Measurements from ENCODE around the gene LMX1B.
"Not testable (repeated sequence)": the region's sequence is repeated elsewhere in the genome, so short reads cannot be mapped to it uniquely, and the experiment has no call there.

The LMX1B gene

DNA sequence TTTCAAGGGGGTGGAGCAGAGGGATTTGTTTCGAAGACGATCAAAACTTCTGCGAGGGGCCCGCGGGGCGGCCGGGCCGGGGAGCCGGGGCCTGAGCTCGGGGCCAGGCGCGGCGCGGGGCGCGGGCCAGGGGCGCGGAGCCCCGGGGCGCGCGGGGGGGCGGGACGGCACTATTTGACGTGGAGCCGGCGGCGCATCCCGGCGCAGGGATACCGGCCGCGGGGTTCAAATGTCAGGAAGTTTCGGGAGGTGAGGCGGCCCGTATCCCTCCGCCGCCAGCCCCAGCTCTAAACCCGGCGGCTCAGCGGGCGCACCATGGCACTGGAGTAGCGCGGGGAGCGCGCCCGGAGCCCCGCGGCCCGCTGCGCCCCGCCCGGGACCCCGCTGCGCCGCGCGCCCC lies at the start of gene LMX1B:
LMX1B (plus strand) TSS at position 278 of the 400 bp plus-strand sequence. CDS start 522 bp downstream, outside the sequence.
- DNase-seq: no peak

DNA sequence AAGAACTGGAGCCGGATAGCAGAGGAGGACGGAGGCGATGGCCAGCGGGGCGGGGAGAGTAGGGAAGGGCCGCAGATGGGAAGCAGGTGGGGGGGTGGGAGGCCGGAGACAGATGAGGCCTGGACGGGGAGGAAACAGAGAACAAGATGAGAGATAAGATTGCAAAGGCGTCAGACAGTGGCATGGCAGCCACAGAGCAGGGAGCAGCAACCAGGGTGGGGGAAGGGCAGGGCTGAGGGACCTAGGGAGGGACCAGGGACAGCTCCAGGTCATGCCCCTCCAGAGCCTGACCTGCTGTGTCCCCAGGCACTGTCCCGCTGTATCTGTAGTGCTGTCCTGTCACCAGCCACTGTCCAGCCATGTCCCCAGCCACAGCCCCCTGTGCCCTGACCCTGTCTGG lies 49.6 kb upstream of the LMX1B start:
- peak; percentile 13 for DNase-seq

GRCh38 chr9:126564716-126565115 lies 49.0 kb upstream of the LMX1B start:
- DNase-seq: no peak

- no peak for DNase-seq
These were observed 48.2 kb upstream of the LMX1B start for GRCh38 chr9:126565336-126566128.

- no peak for DNase-seq
These were observed 44.7 kb upstream of the LMX1B start for GRCh38 chr9:126569036-126569435.

DNA sequence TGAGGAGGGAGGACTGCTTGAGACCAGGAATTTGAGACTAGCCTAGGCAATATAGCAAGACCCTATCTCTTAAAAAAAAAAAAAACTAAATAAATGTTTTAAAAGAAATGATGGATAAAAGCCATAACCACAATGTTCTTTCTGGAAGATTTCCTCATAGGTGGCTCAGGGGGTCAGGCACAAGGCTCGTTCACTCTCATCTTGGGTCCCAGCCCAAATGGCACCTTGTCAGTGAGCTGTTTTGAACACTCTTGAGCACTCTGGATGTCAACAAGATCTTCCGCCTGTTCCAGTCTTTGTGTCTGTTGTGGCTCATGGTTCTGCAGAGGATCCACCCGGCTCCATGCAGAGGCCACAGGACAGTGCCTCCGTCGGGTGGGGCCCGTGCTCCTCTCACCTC lies 35.7 kb upstream of the LMX1B start:
- DNase-seq: no peak

- DNase-seq: not testable (repeated sequence)
These were observed 33.4 kb upstream of the LMX1B start for GRCh38 chr9:126580319-126580718.

DNA sequence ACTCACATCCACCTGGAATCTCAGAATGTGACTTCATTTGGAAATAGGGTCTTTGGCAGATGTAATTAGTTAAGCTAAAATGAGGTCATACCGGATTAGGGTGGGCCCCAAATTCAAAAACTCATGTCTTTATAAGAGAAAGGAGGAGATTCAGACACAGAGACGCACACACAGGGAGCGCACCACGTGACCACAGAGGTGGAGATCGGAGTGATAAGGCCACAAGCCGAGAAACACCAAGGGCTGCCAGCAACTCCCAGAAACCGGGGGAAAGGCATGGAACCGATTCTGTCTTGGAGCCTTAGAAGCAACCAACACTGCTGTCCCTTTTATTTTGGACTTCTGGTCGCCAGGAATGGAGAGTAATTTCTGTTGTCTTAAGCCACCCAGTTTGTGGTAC lies 31.8 kb upstream of the LMX1B start:
- DNase-seq: peak; percentile 7

- no peak for DNase-seq
These were observed 31.3 kb upstream of the LMX1B start for GRCh38 chr9:126582427-126582826.

GRCh38 chr9:126583144-126583760 lies 30.5 kb upstream of the LMX1B start:
- no peak for DNase-seq

DNA sequence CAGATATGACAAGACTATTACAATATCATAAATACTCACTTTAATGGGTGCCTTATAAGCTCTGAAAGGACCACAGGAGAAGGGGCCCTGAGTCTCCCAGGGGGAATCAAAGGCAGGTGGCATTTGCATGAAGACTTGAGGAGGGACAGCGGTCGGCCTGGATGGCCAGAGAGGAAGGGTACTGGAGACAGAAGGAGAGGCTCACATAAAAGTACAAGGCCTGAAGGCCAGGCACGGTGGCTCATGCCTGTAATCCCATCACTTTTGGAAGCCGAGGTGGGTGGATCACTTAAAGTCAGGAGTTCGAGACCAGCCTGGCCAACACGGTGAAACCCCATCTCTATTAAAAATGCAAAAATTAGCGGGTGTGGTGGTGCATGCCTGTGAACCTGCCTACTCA lies 29.1 kb upstream of the LMX1B start:
- no peak for DNase-seq

GRCh38 chr9:126586236-126586635 lies 27.5 kb upstream of the LMX1B start:
- no peak for DNase-seq

- DNase-seq: no peak
These were observed 26.2 kb upstream of the LMX1B start for GRCh38 chr9:126587187-126588185.

DNA sequence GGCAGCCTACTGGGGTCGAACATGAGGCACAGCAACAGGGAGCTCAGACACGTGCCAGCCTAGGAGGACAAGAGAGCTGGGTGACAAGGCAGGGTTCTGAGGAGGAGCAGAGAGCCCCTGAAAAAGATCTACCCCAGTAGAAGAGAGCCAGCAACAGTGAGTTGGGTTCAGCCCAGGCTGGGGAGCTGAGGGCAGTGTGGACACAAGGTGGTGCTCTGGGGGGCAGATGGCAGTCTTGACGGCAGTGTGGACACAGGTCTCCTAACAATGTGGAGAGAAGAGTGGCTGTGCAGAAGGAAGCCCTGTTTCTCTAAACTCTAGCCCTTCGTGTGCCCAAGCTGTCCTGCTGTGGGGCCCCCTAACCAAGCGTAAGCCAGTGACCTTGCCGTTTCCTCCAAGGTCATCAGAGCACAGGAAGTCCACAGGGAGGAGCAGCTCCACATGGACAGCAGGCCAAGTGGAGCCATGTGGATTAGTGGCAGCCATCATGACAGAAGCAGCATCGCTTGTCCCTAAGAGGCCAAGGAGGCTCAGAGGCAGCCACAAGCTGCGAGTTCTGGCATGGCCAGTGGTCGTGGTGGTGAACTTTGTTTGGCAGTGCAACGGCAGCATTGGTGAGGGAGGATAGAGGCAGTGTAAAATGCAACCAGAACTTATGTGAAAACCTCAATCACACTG lies 25.1 kb upstream of the LMX1B start:
- no peak for DNase-seq

DNA sequence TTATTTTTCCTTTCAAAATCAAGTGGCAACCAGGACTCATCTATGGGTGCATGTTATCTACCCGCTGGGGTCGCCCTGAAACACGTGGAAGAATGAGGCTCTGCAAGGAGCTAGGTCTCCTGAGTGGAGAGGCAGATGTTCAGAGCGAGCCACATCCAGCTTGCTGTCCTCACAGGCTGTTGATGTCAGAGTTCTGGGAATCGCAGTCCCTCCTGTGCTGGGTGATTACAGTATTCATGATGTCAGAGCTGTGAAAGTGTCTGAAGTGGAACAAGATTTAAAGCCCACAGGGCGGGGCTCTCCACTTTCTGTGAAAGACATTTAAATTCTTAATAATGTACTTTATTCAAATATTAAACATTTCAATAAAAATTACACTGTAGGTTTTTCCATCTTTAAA lies 24.4 kb upstream of the LMX1B start:
- DNase-seq: no peak

DNA sequence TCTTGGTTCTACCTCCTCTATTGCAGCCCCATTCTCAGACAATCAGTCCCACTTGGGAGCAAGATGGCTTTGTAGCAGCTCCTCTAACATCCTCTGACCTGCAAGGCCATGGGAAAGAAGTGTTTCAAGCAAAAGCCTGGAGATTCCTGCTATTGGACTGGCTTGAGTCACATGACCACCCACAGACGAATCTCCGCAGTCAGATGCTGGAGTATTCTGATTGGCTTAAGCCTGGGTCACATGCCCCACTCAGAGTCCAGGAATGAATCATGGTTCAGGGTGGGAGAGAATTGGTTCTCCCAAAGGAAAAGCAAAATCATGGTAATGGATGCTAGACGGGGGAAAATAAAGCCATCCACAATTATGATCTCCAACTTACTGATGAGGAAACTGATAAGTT lies 22.6 kb upstream of the LMX1B start:
- DNase-seq: no peak

GRCh38 chr9:126591922-126592321 lies 21.8 kb upstream of the LMX1B start:
- DNase-seq: no peak

GRCh38 chr9:126592461-126592860 lies 21.3 kb upstream of the LMX1B start:
- DNase-seq: no peak

DNA sequence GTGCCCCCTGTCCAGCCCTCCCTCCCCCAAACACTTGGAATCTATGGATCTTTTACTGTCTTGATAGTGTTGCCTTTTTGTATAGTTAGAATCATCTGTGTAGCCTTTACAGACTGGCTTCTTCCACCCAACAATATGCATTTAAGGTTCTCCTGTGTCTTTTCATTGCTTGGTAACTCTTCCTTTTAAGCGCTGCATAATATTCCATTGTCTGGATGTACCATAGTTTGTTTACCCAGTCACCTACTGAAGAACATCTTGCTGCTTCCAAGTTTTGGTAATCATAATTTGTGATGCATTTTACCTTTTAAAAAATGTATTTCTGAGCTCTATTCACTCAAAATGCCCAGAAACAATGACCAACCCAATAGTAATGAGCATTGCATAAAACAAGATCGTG lies 17.7 kb upstream of the LMX1B start:
- DNase-seq: no peak

DNA sequence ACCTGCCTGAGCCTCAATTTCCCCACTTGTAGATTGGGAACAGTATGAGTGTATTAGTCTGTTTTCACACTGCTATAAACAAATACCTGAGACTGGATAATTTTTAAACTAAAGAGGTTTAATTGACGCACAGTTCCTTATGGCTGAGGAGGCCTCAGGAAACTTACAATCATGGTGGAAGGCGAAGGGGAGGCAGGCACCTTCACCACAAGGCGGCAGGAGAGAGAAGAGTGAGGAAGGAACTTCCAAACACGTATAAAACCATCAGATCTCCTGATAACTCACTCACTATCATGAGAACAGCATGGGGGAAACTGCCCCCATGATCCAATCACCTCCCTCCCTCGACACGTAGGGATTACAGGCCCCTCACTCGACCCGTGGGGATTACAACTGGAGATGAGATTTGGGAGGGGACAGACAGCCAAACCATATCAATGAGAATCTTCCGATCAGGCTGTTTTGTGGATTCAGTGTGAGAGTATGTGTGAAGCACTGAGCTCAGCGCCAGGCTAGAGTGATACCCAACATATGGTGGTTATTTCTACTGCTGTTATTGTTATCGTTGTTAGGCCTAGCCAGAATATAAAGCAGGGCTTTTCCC lies 14.6 kb upstream of the LMX1B start:
- DNase-seq: no peak

- DNase-seq: no peak
These were observed 9.4 kb upstream of the LMX1B start for GRCh38 chr9:126604059-126605055.

All from OCI-M1 (cell line).